ENCODE results near the gene MRPL55.

GRCh38 chr1:228075801-228076271 is 33.3 kb downstream of the MRPL55 start:
- no peak for TF ChIP-seq CTCF (conservative IDR thresholded peaks at IDR 0.05; ENCODE audit: low read depth, low read length)
- TF ChIP-seq EZH2 (IDR thresholded peaks at IDR 0.05; ENCODE audit: low read length, unreplicated experiment) = no peak
